ENCODE data around the gene SPATA31E1. TPM values are rescaled to one million over a fixed set of nuclear protein-coding genes. Genes with fewer than 3 reads are reported as not detected.
"Not testable (repeated sequence)": the region's sequence is repeated elsewhere in the genome, so short reads cannot be mapped to it uniquely, and the experiment has no call there.

The SPATA31E1 gene
- polyA plus RNA-seq, 1 experiment: not detected

DNA sequence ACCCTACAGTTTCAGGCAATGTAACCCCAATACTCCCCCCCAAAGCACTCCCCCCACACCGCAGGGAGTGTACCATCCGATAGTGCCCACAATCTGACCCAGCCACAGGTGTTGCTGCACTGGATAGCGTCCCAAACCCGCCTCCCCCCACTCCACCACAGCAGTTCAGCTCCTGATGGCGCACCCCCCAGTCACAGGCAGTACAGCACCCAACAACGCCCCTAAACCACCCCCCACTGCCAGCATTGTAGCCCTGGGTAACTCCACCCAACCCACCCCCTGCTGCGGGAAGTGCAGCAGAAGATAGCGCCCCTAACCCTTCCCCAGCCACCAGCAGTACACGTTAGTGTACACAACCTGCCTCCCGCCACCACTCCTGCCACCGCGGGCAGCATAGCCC is 55.7 kb downstream of the SPATA31E1 start:
- CTCF ChIA-PET; H3K27me3 ChIP-seq (ENCODE audit: control insufficient read depth, insufficient read depth, low read length); DNase-seq (ENCODE audit: low read depth); POLR2A ChIA-PET; H3K36me3 ChIP-seq (ENCODE audit: control insufficient read depth, insufficient read depth, low read length); H3K4me3 ChIP-seq (ENCODE audit: low read depth, low read length): not testable (repeated sequence)

Other genes with a start within 250 kb of the SPATA31E1 start
- gene CTSL, start 156.8 kb upstream of the SPATA31E1 start, polyA plus RNA-seq (2011; rRNA removed): 146 and 200 TPM in 2 replicates
- not detected in 2 replicates for gene SPATA31C1, start 35.1 kb downstream of the SPATA31E1 start, polyA plus RNA-seq (2011; rRNA removed)
- gene CDK20, start 91.7 kb downstream of the SPATA31E1 start, polyA plus RNA-seq (2011; rRNA removed): 9.4 and 15.1 TPM in 2 replicates

All from BJ (cell line).